Measurements from ENCODE around the gene PCSK1N. TPM values are rescaled to one million over a fixed set of nuclear protein-coding genes. Genes with fewer than 3 reads are reported as not detected.

Gene PCSK1N
- total and polyA plus RNA-seq, 9 of the 15 experiments (the other 6 are each of a cell fraction or from before 2014, with no cell fraction given): 0.07 to 0.55 (median 0.54) TPM; not detected in 6

DNA sequence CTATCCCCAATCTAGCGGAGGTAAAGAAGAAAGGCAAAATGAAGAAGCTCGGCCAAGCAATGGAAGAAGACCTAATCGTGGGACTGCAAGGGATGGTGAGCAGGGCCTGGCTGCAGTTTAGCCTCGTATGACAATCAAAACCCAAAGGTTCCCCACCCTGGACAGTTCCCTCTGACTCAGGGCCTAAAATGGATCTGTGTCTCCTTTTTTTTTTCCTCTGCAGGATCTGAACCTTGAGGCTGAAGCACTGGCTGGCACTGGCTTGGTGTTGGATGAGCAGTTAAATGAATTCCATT, 32.6 kb downstream of the PCSK1N start (continued):
- TF ChIP-seq ZFP91 (CRISPR knock-in tag; IDR thresholded peaks at IDR 0.05): no peak
- TF ChIP-seq MED1 (CRISPR knock-in tag; IDR thresholded peaks at IDR 0.05; ENCODE audit: borderline replicate concordance): no peak
- TF ChIP-seq TFE3 (CRISPR knock-in tag; IDR thresholded peaks at IDR 0.05): no peak
- no peak for TF ChIP-seq ZZZ3 (IDR thresholded peaks at IDR 0.05)
- TF ChIP-seq EHMT2 (IDR thresholded peaks at IDR 0.05): peak; percentile 38; the same call in 1 of the 2 replicates
- no peak for TF ChIP-seq ZSCAN32 (CRISPR knock-in tag; IDR thresholded peaks at IDR 0.05)

DNA sequence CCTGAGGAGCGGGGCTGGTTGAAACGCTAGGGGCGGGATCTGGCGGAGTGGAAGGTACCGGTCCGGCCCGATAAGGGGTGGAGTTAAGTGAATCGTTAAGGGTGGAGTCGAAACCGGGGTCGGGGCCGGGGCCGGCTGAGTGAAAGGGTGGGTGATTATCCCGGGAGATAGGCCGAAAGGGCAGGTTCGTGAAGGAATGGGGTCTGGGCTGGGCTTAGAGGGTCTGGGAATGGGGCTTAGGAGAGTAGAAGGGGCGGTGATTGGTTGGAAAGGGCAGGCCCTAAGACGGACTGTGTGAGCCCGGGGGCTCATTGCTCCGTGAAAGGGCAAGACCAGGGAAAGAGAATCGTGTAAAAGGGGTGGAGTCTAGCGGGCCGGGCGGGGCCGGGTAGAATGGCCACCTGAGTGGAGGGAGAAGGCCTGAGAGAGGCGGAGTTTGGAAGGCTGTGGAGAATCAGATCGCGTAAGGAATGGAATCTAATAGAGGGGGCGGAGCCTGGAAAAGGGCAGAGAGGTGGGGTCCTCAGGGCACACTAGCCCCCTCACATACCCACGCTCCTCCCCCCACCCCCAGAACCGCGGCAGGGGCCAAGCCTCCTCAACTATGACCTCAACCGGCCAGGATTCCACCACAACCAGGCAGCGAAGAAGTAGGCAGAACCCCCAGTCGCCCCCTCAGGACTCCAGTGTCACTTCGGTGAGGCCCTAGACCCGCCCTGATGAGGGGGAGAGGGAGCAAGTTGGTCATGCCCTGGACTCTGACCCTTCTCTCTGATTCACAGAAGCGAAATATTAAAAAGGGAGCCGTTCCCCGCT, 33.1 kb downstream of the PCSK1N start:
- intact Hi-C loops (cut with micrococcal nuclease): loop anchor here (5.0 to 10.0 kb wide), 5 partner anchors 40 to 373 kb away; partner anchors contain the start of genes GLOD5, PLP2, PQBP1 and SUV39H1
- DNase-seq (ENCODE audit: extremely low read depth in 1 of 4, low spot score in 3 of 4): peak; percentile 74 to 93 (median 78)
- Histone ChIP-seq H3K9me1 (ENCODE audit: control insufficient read depth, insufficient read depth, low read length) (no peaks in the 10 kb centered on the region), H3K36me3 (ENCODE audit: control insufficient read depth, insufficient read depth, low read length) (peaks cover 34% of the 10 kb centered on the region; the same call in 2 of the 3 replicates), H3K27ac (ENCODE audit: extremely low read depth, low read depth, low read length) (peak overlapping the region; percentile 97), H3K79me2 (ENCODE audit: control insufficient read depth, insufficient read depth, low read length) (peaks cover 8% of the 10 kb centered on the region), H4K20me1 (replicated peaks; ENCODE audit: control insufficient read depth, insufficient read depth, low read length) (no peaks in the 10 kb centered on the region), H2AFZ (ENCODE audit: low read depth, low read length) (peak overlapping the region; percentile 84), H3K4me1 (replicated peaks in 1 of 2; ENCODE audit: control insufficient read depth in 2 of 2, insufficient read depth in 2 of 2, low read length in 2 of 2) (peaks cover 12 to 32% of the 10 kb centered on the region in 2 experiments), H3K4me3 (peak overlapping the region; percentile 69), H3K9ac (ENCODE audit: insufficient read depth in 1 of 2, low read depth in 2 of 2, low read length in 2 of 2) (peak overlapping the region; percentile 92 to 94), H3K4me2 (ENCODE audit: insufficient read depth, low read length) (peak overlapping the region; percentile 82), H3K9me3 (replicated peaks; ENCODE audit: control insufficient read depth, insufficient read depth, low read depth, low read length) (no peaks in the 10 kb centered on the region), H3K27me3 (ENCODE audit: control insufficient read depth in 2 of 2, insufficient read depth in 2 of 2, low read length in 2 of 2) (no peaks in the 10 kb centered on the region)
- BruUV-seq (replicated peaks): TSS peak; percentile 82
- WGBS (ENCODE audit: insufficient coverage, low coverage, missing lambda C conversion rate): 1% methylated on average over 21 of the region's 40 CpGs
- FAIRE-seq: no peak
- ChIA-PET CTCF (ENCODE audit: low intra/inter-chr PET ratio) (no interaction called here), POLR2A (interaction anchor here (0.6 to 2.0 kb wide), 8 partner anchors 15 to 238 kb away, joined by 3 to 5 read pairs (median 3); partner anchors contain the start of gene SLC35A2)
- in situ Hi-C loops (cut with MboI): no loop called here
- peak; percentile 75 for ATAC-seq
- TF ChIP-seq JUND (IDR thresholded peaks at IDR 0.05; ENCODE audit: borderline replicate concordance, low read depth, low read length) (no peak), JUND (tag; IDR thresholded peaks at IDR 0.05; ENCODE audit: borderline replicate concordance, low read depth, low read length) (no peak), TRIM28 (IDR thresholded peaks at IDR 0.05) (no peak), AFF1 (IDR thresholded peaks at IDR 0.05; ENCODE audit: low read depth in 1 of 2, partially characterized antibody in 2 of 2) (peak in 1 of 2 experiments; percentile 81), BRD9 (IDR thresholded peaks at IDR 0.05; ENCODE audit: low read depth, partially characterized antibody) (peak; percentile 85), ZNF695 (CRISPR knock-in tag; IDR thresholded peaks at IDR 0.05) (no peak), ZEB2 (IDR thresholded peaks at IDR 0.05) (peak; percentile 48; the same call in 1 of the 2 replicates)

All from K562 (cell line).